T1000 (cell line): ENCODE measurements around the gene TGM5.
"Not testable (repeated sequence)": the region's sequence is repeated elsewhere in the genome, so short reads cannot be mapped to it uniquely, and the experiment has no call there.

Experiments used
- DNase-seq: peaks from one replicate; lab custom pipeline; 2025; ENCODE audit warnings: mixed read lengths; lab: John Stamatoyannopoulos, UW

The TGM5 gene

DNA sequence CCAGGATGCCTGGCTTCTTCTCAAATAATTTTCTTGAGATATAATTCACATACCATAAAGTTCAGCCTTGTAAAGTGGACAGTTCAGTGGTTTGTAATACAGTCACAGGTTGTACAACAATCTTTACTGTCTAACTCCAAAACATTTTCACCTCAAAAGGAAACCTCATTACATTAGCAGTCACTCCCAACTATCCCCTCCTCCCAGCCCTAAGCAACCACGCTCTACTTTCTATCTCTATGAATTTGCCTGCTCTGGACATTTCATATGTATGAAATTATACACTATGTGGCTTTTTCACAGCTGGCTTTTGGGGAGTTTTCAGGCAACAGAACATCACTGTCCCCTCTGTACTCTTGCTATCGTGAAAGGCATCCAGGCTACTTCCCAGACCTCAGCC is 17.5 kb downstream of the TGM5 start:
- DNase-seq: no peak

DNA sequence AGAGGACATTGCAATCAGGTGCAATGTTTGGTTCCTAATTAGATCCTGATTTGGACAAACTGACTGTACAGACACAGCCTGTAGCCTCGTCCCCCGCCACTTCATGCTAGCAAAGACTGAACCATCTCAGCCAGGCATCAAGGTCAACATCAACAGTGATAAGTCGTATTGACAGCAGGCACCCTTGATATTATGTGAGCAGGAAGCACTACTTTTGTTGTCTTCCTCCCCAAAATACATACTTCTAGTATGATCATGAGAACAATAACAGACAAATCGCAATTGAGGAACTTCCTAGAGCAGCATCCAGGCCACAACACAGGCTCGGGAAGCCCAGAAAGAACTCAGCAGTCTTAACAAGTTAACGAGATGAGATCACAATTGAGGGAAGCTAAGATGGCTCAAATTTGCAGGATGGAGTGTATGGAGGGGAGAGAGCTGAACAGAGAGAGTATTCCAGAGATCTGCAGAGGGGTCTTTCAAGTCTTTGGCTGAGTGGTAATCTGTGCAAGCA is 20.4 kb downstream of the TGM5 start:
- no peak for DNase-seq

DNA sequence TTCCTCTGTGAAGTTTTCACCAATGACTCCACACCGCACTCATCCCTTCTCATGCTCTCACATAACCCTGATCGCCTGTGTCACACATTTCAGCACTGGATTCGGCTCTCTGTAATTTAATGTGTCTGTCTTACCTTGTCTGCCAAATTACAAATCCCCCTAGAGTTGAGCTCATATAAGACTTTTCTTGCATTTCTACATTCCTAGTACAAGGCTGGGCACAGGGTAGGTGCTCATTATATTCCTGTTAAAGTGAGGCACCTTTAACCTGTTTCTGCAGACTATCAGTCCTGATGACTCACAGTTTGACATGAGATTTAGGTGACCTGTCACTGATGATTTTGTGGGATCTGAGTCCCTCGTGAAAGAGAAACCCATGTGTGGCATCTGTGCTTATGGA is 22.6 kb downstream of the TGM5 start:
- no peak for DNase-seq

DNA sequence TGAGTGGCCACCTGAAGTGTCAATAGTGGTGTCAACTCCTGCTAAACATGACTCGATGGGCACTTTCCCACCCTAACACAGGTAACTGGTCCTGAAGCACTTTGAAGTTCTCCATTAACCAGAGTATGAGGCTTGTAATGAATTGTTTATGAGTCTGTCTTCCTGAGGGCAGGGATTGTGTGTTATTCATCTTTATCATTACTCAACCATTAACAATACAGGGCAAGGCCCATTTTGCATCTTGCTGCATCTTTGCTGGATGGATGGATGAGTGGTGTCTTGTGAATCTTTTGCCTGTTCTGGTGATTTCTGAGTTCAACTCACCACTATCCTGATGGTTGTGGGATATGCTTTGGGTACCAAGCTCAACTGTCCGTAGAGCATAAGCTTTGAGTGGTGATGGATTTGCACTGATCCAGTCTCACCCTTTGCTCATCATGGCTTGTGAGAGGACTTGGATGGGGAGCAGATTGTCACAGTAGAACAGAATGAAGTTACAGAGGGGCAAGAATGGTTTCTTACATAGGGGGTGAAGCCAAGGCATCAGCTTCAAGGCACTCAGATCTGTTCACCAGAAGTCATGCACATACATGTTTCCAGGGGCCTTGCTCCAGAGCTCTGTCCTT is 23.6 kb downstream of the TGM5 start:
- DNase-seq: no peak

DNA sequence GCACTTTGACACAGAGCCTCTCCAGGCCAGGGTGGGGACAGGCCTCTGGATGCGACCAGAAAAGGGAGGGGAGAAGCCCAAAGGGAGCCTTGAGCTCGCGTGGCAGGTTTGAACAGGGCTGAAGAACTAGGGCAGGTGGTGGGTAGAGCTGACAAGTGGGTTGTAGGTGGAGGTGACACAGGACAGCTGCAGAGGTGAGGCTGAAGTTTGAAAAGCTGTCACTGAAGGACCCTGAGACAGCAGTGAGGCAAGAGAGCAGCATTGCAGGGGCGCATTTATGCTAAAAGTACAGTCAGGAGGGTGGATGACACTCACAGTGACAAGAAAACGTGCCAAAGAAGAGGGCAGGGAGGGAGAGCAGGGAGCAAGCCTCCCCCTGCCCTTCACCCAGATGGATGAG is 24.1 kb downstream of the TGM5 start:
- no peak for DNase-seq

DNA sequence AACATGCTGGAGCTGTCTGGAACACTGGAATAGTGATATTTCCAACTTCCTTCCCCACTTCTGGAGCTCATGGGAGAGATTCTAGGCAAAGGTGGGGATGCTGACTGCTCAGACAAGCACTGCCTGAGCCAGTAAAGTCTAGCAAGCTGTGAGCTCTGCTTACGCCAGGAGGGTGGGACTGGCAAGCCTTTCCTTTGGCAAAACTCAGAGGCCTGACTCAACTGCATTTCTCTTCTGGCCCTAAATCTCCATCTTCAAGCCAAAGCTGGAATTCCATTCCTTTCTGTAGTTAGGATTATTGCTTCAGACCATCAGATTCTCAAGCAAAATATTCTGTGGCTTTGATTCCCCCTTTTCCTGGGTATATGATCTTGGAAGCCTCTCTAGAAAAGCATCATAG is 25.6 kb downstream of the TGM5 start:
- DNase-seq: no peak

DNA sequence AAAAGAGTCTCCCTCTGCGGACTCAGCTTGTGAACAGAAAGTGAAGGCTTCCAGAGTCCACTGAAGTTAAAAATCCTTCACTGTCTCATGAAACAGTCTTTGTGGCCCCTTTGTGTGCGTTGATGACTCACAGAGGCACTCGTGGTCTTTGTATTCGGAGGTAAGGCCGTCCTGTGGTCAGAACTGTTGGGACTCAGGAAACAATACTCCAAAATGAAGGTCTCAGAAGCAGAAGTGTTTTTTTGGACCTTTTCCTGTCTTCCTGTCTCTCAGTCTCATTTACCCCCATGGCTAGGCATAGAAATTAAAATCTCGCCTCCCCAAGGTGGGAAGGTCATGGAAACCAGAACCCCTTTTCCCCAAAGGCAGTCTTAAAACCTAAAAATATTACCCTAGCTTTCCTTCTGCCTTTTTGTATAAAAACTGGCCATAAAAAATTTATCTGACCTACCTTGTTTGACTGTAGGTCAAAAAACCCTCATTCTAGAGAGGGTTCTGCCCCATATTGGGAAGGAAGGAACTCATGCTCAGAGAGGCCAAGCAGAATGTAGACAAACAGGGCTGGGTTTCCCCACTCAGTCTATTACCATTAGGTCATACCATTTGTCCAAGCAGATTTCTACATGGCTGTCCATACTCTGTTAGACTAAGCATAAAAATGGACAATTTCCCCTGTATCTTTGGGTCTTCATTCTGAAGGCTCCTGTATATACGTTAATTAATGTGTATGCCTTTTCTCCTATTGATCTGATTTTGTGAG is 26.8 kb downstream of the TGM5 start:
- DNase-seq: no peak

DNA sequence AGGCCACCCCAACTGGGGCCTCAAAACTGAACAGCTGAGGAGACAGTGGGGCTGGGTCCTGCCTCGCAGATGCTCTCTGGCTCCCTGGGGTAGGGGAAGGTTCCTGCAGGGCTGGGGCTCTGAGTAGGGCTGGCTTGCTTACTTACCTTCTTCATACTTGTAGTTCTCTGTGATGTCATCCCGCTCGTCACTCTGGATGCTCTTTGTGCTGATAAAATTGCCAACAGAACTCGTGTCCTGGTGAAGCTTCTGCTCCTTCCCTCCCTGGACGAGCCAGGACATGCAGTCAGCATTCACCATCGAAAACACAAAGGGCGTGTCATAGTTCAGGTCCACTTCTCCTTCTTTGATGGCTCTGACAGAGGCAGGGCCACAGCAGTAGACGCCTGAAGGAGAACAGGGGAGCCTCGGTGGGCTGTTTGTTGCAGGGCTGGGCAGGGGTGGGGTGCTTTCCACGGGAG is 28.0 kb downstream of the TGM5 start:
- DNase-seq: no peak

DNA sequence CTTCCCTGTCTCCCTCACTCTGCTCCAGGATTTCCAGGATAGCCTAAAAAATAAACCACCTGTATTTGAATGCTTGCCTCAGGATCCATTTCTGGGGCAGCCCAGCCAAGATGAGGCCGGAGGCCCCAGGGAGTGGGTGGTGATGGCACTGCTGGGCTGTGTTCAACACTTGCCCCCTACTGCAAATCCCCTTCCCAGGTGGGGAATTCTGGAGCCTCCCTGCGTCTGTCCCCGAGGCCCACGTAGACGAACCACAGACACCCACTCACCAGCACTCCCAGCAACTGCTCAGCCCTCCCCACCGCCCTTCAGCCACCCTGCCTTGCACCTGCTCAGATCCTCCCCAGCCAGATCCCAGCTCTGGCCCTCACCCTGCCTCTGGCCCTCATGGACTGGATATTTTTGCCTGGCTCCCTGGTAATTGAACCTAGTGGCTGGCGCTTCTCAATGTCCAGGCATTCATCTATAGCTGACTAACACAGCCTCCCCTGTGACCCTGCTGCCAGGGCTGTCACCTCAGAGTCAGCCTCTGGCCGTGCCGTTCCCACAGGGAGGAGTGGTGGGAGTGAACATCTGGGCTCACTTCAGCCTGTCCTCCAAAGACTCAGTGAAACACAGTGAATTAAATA is 28.8 kb downstream of the TGM5 start:
- DNase-seq: no peak

DNA sequence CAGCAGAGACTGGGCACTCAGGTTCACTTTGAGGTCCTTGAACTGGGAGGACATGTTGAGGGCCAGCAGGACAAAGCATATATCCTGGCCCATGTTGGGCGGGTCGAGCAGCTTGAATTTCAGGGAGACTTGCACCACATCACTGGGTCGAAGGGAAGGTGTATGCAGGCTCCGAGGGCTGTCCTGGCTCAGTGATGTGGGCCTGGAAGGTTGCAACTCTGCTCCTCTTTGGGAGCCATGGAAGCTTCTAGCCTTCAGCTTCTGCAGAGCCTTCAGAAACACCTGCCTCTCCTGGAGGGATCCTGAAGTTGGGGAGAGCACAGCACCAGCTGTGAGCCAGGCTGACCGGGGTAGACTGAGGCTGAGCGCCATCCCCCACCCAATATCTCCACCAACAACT is 31.2 kb downstream of the TGM5 start:
- DNase-seq: no peak

DNA sequence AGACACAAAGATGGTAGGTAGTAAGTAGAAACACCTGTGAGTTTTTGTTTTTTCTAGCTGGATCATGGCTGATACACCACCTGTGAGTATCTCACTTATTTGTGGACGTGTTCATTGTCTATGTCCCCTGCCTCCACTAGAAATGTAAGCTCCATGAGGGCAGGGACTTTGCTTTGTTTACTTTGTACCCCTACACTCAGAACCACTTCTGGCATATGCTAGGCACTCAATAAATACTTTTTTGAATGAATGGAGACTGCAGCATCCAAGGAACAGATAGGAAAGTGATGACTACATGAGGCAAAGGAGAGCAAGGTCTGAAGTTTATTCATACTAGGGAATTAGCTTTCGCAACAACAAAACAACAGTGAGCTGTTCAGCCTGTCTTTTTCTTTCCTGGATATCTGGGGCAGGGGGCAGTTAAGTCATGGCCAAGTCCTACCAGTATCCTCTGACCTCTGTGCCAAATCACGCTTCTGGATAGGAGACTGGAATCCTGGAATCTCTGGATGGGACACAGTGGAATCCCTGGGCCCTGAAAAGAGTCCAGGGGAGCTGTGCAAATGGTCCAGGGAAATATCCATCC is 34.3 kb downstream of the TGM5 start:
- no peak for DNase-seq

DNA sequence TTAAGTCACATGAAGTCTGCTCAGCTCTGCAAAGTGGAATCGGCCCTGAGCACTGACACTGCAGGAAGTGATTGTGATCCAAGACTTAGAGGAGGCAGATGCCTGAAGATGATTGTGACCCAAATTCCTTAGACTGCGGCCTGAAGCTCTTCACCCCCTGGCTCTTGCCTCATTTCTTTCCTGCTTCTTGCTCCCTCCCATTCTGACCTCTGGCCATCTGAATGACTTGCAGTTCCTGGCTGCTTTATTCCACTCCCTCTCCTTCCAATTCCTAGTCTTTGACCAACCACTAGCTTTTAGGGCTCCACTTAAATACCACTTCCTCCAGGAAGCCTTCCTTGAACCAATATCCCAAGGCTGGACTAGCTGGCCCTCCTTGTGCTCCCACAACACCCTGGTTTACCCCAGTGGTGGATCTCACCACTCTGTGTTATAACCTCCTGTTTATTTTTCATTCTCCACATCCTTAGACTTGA is 36.0 kb downstream of the TGM5 start:
- DNase-seq: no peak

DNA sequence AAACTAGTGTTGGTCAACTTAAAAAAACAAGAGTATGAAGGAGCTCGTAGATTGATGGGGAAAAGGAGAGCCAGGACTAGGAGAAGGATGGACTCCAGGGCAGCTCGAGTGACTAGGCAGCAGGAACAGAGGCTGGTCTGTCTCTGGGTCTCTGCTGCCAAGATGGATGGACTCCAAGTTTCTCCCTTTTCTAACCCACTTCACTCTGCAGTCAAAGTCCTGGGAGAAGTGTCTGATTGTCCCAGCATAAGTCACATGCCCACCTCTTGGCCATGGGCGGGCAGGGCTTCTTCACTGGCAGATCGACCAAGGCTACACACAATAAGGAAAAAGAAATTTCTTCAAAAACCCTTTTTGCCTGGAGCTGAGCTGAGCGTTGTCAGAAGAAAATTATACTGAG is 36.8 kb downstream of the TGM5 start:
- no peak for DNase-seq

DNA sequence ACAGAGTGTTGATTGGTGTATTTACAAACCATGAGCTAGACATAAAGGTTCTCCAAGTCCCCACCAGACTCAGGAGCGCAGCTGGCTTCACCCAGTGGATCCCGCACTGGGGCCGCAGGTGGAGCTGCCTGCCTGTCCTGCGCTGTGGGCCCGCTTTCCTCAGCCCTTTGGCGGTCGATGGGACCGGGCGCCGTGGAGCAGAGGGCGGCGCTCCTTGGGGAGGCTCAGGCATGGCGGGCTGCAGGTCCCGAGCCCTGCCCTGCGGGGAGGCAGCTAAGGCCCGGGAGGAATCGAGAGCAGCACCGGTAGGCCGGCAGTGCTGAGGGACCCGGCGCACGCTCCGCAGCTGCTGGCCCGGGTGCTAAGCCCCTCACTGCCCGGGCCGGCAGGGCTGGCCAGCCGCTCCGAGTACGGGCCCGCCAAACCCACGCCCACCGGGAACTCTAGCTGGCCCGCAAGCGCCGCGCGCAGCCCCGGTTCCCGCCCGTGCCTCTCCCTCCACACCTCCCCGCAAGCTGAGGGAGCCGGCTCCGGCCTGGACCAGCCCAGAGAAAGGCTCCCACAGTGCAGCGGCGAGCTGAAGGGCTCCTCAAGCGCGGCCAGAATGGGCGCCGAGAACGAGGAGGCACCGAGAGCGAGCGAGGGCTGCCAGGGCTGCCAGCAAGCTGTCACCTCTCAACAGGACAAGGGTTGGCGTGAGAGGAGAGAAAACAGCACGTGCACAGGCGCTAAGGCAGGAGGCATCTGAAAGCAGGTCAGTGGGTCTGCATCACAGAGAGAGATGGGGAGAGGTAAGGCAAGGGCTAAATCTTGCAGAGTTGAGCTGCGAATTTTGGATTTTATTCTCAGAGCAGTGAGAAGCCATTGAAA is 40.1 kb downstream of the TGM5 start:
- DNase-seq: no peak

DNA sequence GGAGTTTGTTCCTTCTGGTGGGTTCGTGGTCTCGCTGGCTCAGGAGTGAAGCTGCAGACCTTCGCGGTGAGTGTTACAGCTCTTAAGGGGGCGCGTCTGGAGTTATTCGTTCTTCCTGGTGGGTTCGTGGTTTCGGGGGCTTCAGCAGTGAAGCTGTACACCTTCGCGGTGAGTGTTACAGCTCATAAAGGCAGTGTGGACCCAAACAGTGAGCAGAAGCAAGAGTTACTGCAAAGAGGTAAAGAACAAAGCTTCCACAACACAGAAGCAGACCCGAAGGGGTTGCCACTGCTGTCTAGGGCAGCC is 40.8 kb downstream of the TGM5 start:
- not testable (repeated sequence) for DNase-seq

DNA sequence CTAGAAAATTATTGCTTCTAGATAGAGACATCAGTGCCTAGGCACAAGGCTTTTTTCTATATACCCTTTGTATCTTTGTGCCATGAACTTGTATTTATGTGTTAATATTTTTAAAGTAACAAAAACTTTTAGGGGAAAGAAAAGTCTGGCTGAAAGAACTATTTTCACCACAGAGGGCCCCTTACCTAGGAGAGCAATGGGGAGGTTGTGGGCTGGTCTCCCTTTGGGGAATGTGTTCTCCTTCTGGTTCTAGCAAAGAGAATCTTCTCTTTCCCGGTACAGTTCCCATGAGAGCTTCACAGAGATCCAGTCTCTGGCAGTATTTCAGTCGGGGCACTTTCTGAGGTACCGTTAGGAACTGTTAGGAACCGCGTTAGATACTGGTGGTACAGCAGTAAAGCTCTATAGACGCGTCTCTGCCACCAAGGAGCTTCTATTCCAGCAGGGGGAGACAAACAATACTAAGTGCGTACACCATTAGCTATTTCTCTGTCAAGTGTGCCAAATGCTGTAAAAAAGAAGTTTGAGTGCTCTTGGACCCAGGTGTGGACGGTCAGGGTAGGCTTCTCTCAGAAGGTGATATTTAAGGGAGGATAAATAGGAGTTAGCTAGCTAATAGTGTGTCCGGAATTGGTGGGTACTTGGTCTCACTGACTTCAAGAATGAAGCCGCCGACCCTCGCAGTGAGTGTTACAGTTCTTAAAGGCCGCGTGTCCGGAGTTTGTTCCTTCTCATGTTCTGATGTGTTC is 41.4 kb downstream of the TGM5 start:
- no peak for DNase-seq

DNA sequence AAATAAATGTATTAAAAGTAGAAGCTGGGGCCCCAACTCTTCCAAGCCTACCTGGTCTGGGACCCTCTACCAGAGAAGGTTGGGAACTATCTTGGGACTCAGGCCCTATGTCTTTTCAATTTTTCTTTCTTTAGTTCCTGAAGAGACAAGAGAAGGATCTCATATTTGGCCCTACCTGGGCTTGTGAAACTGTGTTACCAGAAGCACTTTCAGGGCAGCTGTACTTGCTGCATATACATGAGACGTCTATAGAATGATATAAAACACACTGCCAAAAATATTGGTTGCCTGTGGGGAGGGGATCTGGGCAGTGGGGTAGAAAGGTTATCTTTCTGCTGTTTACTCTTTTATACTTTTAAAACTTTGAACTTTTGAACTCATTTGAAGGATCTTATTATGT is 45.3 kb downstream of the TGM5 start:
- no peak for DNase-seq

DNA sequence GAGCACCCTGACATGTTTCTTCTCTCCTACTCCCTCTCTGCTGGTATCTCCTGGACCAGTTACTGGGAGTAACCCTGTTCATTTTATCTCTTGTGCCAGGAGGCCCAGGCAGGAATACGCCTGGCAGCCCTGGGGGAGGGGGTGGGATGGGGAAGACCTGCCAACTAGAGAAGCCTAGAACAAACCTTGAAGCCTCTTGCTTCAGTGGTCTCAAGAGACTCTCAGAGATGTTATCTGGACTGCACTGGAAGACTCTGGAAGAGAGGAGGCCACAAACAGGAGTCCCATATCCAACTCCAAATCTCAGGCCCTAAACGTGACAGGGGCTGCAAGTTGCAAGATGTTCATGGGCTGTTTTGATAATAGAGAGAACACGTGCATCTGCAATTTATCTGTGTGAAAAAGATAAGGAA is 45.7 kb downstream of the TGM5 start, which contains the start of gene EPB42:
EPB42 (minus strand) TSS at position 28 of the 413 bp plus-strand sequence. CDS start 193 bp downstream, outside the sequence.
- no peak for DNase-seq

DNA sequence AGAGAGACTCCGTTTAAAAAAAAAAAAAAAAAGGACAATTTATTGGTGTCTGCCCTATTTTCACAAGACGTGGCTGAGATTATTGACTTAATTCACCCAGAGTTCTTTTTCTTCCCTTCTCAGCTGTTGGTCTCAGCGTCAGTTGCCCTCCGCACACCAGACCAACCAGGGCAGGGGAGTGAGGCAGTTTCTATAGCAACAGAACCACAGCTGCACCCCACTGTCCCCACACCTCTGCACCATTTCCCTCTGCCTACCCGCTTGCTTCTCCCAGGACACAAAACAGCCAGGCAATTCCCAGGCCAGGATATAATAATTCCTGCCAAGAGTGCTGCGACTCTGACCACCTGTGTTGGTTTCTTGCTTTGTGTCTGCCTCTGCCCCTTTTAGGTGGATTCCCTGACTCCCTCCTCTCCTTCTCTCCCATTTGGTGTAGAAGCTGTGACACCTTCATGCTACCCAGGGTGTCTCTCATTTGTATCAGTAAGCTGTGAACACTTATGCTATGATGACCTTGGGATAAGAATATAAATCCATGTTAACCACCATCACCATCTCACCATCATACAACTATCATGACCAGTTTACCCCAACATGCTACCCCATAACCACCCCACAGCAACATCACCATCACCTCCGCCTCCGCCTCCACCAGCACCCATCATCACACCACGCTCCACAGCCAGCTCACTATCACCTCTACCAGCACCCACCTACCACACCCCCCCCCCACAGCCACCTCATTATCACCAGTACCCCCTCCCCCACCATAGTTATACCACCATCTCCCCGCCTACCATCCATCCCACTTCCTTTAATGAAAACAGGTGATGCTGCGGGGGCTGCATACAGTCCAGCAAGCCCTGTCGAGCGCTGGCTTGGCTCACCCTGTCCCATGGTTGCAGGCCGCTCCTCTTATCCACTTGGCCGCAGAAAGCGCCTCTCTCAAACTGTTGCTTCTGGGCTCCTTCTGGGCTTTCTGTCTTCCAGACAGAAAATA is 46.5 kb downstream of the TGM5 start:
- no peak for DNase-seq
